Fibroblast of the conjunctiva (primary cell): Measurements from ENCODE around the gene TAAR8.
"Not testable (repeated sequence)": the region's sequence is repeated elsewhere in the genome, so short reads cannot be mapped to it uniquely, and the experiment has no call there.

Experiments used
- DNase-seq: peaks from one replicate; pipeline ENCODE4 v3.0.0-alpha.2; 2010; ENCODE audit warnings: low read depth

TAAR8 gene

GRCh38 chr6:132548746-132549463, 3.6 kb upstream of the TAAR8 start:
- no peak for DNase-seq

- no peak for DNase-seq
Observed at GRCh38 chr6:132551214-132551613, 1.3 kb upstream of the TAAR8 start.

DNA sequence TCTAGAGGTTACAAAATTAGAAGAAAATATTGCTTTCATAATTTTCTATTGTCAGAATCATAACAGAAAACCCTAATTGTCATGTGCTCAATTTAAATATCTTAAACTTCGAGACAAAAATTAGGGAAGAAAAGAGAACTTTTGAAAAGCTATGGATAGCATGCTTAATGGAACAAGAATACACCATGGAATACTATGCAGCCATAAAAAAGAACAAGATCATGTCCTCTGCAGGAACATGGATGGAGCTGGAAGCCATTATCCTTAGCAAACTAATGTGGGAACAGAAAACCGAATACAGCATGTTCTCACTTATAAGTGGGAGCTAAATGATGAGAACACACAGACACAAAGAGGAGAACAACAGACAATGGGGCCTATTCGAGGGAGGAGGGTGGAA, 7.6 kb downstream of the TAAR8 start:
- DNase-seq = not testable (repeated sequence)

DNA sequence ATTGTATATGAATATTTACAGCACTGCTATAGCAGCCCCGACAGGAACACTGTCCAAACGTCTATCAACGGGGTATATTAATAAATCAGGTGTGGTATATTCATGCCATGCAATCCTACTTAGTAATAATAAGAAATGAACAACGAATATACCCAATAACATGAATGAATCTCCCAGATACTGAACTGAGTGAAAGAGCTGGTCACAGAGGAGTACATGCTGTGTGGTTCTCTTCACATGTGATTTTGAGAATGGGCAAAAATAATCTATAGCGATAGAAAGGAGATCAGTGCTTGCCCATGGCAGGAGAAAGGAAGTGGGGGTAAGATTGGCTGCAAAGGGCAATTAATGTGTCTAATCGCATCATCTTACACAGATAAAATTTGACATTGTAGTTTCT, 13.9 kb downstream of the TAAR8 start:
- DNase-seq = no peak

DNA sequence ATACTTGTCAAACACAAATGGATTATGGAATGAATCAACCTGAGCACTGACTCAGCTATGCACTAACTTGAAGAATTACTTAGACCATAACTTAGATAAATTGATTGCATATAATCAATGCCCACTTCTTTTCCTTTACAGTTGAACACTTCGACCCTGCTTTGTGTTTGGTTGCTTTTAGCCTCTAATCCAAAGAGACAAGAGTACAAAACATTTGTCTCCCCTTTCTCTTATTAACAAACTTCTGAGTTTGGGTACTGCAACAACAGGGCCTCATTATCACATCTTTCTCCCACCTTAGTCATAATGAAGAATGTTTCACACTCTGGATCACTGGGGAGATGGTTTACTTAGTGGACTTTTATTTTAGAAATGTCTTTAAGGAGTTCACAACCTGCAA, 15.1 kb downstream of the TAAR8 start:
- no peak for DNase-seq

DNA sequence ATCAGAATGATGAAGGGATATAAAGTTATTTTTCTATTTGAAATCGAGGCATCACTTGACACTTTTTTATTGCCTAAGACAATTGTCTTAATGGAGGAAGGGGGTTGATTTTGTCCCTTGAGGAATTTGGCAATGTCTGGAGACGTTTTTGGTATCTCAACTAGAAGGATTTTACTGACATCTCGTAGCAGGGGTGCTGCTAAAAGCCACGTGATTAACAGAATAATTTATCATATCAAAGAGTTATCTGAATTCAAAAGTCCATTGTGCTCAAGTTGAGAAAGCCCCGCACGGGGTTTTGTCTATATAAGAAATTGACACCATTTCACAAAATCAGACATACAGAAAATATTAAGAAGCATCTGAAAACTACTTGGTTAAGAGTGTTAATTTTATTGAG, 16.1 kb downstream of the TAAR8 start:
- no peak for DNase-seq

GRCh38 chr6:132569170-132569569, 16.7 kb downstream of the TAAR8 start:
- no peak for DNase-seq

DNA sequence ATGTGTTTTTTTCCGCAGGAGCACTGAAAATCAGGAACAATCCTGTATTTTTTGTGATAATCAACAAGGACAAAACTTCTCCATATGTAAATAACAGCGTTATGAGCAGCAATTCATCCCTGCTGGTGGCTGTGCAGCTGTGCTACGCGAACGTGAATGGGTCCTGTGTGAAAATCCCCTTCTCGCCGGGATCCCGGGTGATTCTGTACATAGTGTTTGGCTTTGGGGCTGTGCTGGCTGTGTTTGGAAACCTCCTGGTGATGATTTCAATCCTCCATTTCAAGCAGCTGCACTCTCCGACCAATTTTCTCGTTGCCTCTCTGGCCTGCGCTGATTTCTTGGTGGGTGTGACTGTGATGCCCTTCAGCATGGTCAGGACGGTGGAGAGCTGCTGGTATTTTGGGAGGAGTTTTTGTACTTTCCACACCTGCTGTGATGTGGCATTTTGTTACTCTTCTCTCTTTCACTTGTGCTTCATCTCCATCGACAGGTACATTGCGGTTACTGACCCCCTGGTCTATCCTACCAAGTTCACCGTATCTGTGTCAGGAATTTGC, 17.8 kb downstream of the TAAR8 start, which contains the start of gene TAAR6:
Gene TAAR6 (plus strand): TSS at position 102 of the 557 bp plus-strand sequence. CDS start 0 bp downstream, at position 102.
- DNase-seq = no peak

DNA sequence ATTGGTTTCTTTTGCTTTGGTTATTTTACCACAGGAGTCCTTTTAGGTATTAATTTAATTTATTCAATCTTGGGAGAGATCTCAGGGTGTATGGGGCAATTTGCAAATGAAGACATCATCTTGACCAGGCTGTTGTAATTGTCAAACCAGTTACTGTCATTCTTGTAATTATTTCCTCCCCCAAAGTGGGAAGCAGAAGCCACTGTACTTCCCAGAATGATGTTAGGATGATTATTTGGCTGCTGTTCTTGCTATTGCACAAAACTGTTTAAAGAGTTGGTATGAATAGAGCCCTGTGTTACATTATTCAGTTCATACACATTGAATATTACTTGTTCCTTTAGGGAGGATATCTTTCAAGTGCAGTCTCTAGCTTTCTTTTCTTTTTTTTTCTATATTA, 19.3 kb downstream of the TAAR8 start:
- no peak for DNase-seq

DNA sequence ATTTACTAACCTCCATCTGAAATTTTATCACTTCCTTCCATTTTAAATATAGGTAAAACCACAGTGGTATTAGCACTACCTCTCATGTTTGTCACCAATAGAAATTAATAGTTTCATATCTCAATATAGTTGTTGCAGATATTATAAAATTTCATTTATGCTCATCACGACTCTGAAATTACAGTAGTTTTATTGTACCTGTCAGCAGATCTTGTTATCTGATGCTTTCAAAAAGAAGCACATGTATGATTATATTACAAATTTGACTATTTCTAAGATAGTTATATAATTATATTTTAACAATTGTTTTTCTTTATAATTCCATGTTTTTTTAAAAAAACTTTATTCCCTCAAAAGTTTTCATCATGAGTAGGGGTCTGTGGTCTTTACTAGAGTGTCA, 32.2 kb downstream of the TAAR8 start:
- DNase-seq = no peak

DNA sequence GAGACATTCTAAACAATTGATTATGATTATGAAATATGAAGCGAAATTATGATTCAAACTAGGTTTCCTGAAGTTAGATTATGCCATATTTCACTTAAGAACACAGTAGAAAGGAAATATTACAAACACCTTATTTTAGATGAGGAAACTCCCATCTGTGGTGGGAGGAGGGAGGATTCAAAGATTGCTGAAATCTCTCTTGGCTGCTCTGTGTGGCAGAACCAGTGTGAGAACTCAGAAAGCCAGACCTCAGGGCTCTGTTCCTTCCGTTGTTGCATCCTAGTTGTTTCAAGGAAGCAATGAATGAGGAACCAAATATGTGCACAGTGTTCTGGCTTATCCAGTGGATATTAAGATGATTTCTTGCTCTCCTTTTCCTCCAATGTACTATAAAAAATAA, 35.0 kb downstream of the TAAR8 start:
- no peak for DNase-seq

DNA sequence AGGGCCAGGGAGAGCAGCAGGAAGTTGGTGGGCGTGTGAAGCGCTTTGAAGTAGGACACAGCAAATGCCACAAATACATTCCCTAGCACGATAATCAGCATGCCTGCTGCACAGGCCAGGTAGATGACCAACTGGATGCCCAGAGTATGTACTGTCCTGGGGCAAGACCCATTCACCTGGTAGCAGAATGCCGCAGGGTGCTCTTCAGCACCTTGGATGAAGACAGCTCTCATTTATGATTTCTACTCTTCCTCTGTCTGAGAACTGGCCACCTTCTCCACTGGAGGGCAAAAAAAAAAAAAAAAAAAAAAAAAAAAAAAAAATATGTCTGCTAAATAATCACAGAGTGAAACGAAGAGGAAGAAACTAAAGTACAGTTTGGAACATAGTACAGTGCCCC, 37.0 kb downstream of the TAAR8 start, which contains the start of gene TAAR5:
Gene TAAR5 (minus strand): TSS at position 288 of the 400 bp plus-strand sequence. CDS start 55 bp downstream, at position 233.
- DNase-seq = no peak

DNA sequence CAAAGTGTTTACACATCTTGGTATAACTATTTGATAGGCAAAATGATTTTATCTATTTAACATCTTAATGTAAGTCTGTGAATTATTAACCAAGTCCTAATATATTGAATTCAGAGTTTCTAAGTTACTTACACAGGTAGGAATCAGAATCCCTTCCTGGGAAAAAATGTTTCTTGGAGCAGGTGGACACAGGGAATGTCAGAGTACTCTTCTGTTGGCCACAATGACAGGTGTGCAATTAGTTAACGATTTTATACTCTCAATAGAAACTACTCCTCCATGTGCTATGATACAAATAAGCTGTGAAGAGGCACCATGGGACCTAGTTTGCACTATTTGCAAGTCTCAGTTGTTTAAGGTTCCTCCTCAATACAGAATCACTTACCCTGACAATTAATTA, 37.9 kb downstream of the TAAR8 start:
- no peak for DNase-seq

- no peak for DNase-seq
Observed at GRCh38 chr6:132592855-132593254, 40.4 kb downstream of the TAAR8 start.

DNA sequence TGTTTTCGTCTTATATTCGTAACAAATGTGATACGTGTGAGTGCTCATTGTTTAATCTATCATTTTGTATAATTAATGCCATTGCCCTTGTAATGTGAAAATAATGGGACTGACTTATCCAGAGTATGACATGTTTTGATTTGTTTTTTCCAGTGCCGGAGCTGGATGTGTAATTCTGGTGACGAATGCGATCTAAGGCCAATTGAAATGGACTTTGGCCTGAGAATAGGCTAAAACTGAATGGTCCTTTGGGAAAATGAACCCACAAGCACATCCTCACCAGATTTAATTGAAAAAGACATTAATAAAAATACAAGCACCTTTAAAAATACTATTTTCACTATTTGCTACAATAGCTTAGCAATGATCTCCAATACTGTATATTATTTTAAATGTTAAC, 43.7 kb downstream of the TAAR8 start:
- no peak for DNase-seq

DNA sequence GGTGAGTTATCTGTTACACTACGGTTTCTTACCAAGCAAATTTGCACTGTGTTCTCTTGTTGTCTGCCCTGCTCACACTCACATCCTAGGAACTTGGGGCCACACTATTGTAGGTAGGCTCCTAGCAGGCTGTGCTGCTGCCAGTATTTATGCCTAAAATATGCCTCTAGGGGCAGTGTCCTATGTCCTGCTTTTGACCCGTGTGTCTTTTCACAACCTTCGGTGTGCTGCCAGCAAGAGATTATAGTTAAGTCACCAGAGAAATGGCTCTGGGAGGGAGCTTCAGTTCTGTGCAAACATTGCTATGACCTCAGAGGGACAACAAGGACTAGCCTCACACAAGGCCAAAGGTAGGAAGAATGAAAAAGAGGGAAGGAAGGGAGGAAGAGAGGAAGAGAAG, 46.0 kb downstream of the TAAR8 start:
- DNase-seq = no peak

- not testable (repeated sequence) for DNase-seq
Observed at GRCh38 chr6:132600900-132601299, 48.4 kb downstream of the TAAR8 start.
